Activated CD8-positive, alpha-beta memory T cell treated with anti-CD3 and anti-CD28 coated beads for 24 hours (primary cell): ENCODE data around the gene SLC22A8.
"Not testable (repeated sequence)": the region's sequence is repeated elsewhere in the genome, so short reads cannot be mapped to it uniquely, and the experiment has no call there.

Experiments
- DNase-seq: peaks from one replicate; pipeline ENCODE4 v3.0.0-alpha.2; 2020

SLC22A8 gene

GRCh38 chr11:63015521-63016215, at the start of gene SLC22A8:
Gene SLC22A8, minus strand, starts transcription at chr11:63015841. Its CDS starts 883 bp downstream, at chr11:63014958.
- DNase-seq: peak; percentile 47

- not testable (repeated sequence) for DNase-seq
Observed at GRCh38 chr11:63046203-63046602, 30.6 kb upstream of the SLC22A8 start.

GRCh38 chr11:63042596-63042995, 27.0 kb upstream of the SLC22A8 start:
- DNase-seq: no peak

GRCh38 chr11:63032457-63032856, 16.8 kb upstream of the SLC22A8 start:
- no peak for DNase-seq

GRCh38 chr11:63023841-63024648, 8.4 kb upstream of the SLC22A8 start:
- peak; percentile 97 for DNase-seq

- no peak for DNase-seq
Observed at GRCh38 chr11:63023222-63023814, 7.7 kb upstream of the SLC22A8 start.

- no peak for DNase-seq
Observed at GRCh38 chr11:63022441-63022840, 6.8 kb upstream of the SLC22A8 start.

GRCh38 chr11:63020671-63021291, 5.1 kb upstream of the SLC22A8 start:
- DNase-seq: peak; percentile 69

GRCh38 chr11:63019506-63019905, 3.9 kb upstream of the SLC22A8 start:
- no peak for DNase-seq

- no peak for DNase-seq
Observed at GRCh38 chr11:63017306-63017974, 1.8 kb upstream of the SLC22A8 start.

GRCh38 chr11:63014408-63015055, 1.1 kb downstream of the SLC22A8 start:
- no peak for DNase-seq

- DNase-seq: no peak
Observed at GRCh38 chr11:63012839-63013238, 2.8 kb downstream of the SLC22A8 start.

GRCh38 chr11:63012430-63012829, 3.2 kb downstream of the SLC22A8 start:
- no peak for DNase-seq

GRCh38 chr11:63010934-63011439, 4.7 kb downstream of the SLC22A8 start:
- DNase-seq: no peak

- DNase-seq: no peak
Observed at GRCh38 chr11:63007920-63008319, 7.7 kb downstream of the SLC22A8 start.

- DNase-seq: no peak
Observed at GRCh38 chr11:63001456-63001855, 14.2 kb downstream of the SLC22A8 start.

- DNase-seq: no peak
Observed at GRCh38 chr11:62999649-63000048, 16.0 kb downstream of the SLC22A8 start.

- no peak for DNase-seq
Observed at GRCh38 chr11:62999156-62999555, 16.5 kb downstream of the SLC22A8 start.

GRCh38 chr11:62996271-62996670, 19.4 kb downstream of the SLC22A8 start:
- no peak for DNase-seq

GRCh38 chr11:62994775-62995174, 20.9 kb downstream of the SLC22A8 start:
- no peak for DNase-seq

GRCh38 chr11:62988276-62988675, 27.4 kb downstream of the SLC22A8 start:
- no peak for DNase-seq
